WTC11 (cell line): ENCODE data around the gene B2M. TPM values are rescaled to one million over a fixed set of nuclear protein-coding genes. Genes with fewer than 3 reads are reported as not detected.

ENCODE experiments used
- ATAC-seq: fragments of 200-7000 bp; cut with Tn5 transposase; 2 replicates; pipeline ENCODE4 v1.10.0; 2021; ENCODE audit warnings: mild to moderate bottlenecking, moderate library complexity
- CTCF ChIA-PET: fragments of 300-600 bp; sonication (Branson Sonifier 250); formaldehyde crosslinking; loops from one replicate; lab custom pipeline; 2021; ENCODE audit warnings: antibody characterized with exemption; lab: Charles Lee
- POLR2A ChIA-PET: fragments of 350-600 bp; sonication (Branson Sonifier 250); formaldehyde crosslinking; loops from one replicate; lab custom pipeline; 2021; ENCODE audit warnings: antibody characterized with exemption; lab: Charles Lee
- DNase-seq: peaks from one replicate; pipeline ENCODE4 v3.0.0; 2021; ENCODE audit warnings: low spot score
- H3K27ac Mint-ChIP-seq: 2 replicates; pipeline ENCODE4 v1.8.0; 2021; ENCODE audit warnings: mixed read lengths
- H3K27me3 Mint-ChIP-seq: 2 replicates; pipeline ENCODE4 v1.8.0; 2021; ENCODE audit warnings: low read depth, mild to moderate bottlenecking, moderate library complexity, mixed read lengths
- H3K36me3 Mint-ChIP-seq: 2 replicates; pipeline ENCODE4 v1.8.0; 2021; ENCODE audit warnings: mixed read lengths
- H3K4me1 Mint-ChIP-seq: 2 replicates; pipeline ENCODE4 v1.8.0; 2022; ENCODE audit warnings: mixed read lengths
- H3K4me3 Mint-ChIP-seq: 2 replicates; pipeline ENCODE4 v1.8.0; 2021; ENCODE audit warnings: mild to moderate bottlenecking, moderate library complexity, mixed read lengths
- H3K9me3 Mint-ChIP-seq: 2 replicates; pipeline ENCODE4 v1.8.0; 2021; ENCODE audit warnings: mixed read lengths
- AFF4 ChIP-seq: sonication (generic); formaldehyde crosslinking; IDR thresholded peaks from 2 replicates; pipeline ENCODE4 v1.8.1; 2023; ENCODE audit warnings: mild to moderate bottlenecking, missing genetic modification reagents, borderline replicate concordance
- ATF1 ChIP-seq: sonication (generic); formaldehyde crosslinking; IDR thresholded peaks from 2 replicates; pipeline ENCODE4 v1.8.1; 2023; ENCODE audit warnings: mild to moderate bottlenecking, moderate library complexity, missing genetic modification reagents
- ATF2 ChIP-seq: sonication (generic); formaldehyde crosslinking; IDR thresholded peaks from 2 replicates; pipeline ENCODE4 v1.8.1; 2022; ENCODE audit warnings: low read depth, missing genetic modification reagents, borderline replicate concordance
- E2F4 ChIP-seq: sonication (generic); formaldehyde crosslinking; IDR thresholded peaks from 2 replicates; pipeline ENCODE4 v1.8.1; 2022; ENCODE audit warnings: low read depth, mild to moderate bottlenecking, moderate library complexity, missing genetic modification reagents, borderline replicate concordance
- ELF4 ChIP-seq: sonication (generic); formaldehyde crosslinking; IDR thresholded peaks from 2 replicates; pipeline ENCODE4 v1.8.1; 2022; ENCODE audit warnings: low read depth, mild to moderate bottlenecking, moderate library complexity, missing genetic modification reagents
- FOXP4 ChIP-seq: sonication (generic); formaldehyde crosslinking; IDR thresholded peaks from 2 replicates; pipeline ENCODE4 v1.8.0; 2022; ENCODE audit warnings: mild to moderate bottlenecking, missing genetic modification reagents
- IRF2 ChIP-seq: sonication (generic); formaldehyde crosslinking; IDR thresholded peaks from 2 replicates; pipeline ENCODE4 v1.8.0; 2022; ENCODE audit warnings: low read depth, missing genetic modification reagents, borderline replicate concordance
- JAZF1 ChIP-seq: fragments of 250-450 bp; sonication (Bioruptor Pico); IDR thresholded peaks from 2 replicates; pipeline ENCODE4 v1.9.0; 2021; ENCODE audit warnings: moderate library complexity, mild to moderate bottlenecking, inconsistent platforms
- MXD4 ChIP-seq: fragments of 250-450 bp; sonication (Bioruptor Pico); IDR thresholded peaks from 2 replicates; pipeline ENCODE4 v1.8.0; 2021; ENCODE audit warnings: mild to moderate bottlenecking, moderate library complexity, borderline replicate concordance
- NFE2L1 ChIP-seq: sonication (generic); formaldehyde crosslinking; IDR thresholded peaks from 2 replicates; pipeline ENCODE4 v1.8.1; 2023; ENCODE audit warnings: missing genetic modification reagents
- SMAD3 ChIP-seq: sonication (generic); formaldehyde crosslinking; IDR thresholded peaks from 2 replicates; pipeline ENCODE4 v1.8.0; 2022; ENCODE audit warnings: missing genetic modification reagents, mild to moderate bottlenecking, borderline replicate concordance
- SOX15 ChIP-seq: fragments of 250-450 bp; sonication (Bioruptor Pico); IDR thresholded peaks from 2 replicates; pipeline ENCODE4 v1.9.0; 2021; ENCODE audit warnings: mild to moderate bottlenecking
- TCF7 ChIP-seq: sonication (generic); formaldehyde crosslinking; IDR thresholded peaks from 2 replicates; pipeline ENCODE4 v1.8.0; 2022; ENCODE audit warnings: mild to moderate bottlenecking, low read depth, missing genetic modification reagents, moderate library complexity
- TEAD1 ChIP-seq: sonication (generic); formaldehyde crosslinking; IDR thresholded peaks from 2 replicates; pipeline ENCODE4 v1.8.0; 2022; ENCODE audit warnings: mild to moderate bottlenecking, missing genetic modification reagents
- ZBTB21 ChIP-seq: sonication (generic); formaldehyde crosslinking; IDR thresholded peaks from 2 replicates; pipeline ENCODE4 v1.8.1; 2023; ENCODE audit warnings: mild to moderate bottlenecking, missing genetic modification reagents, borderline replicate concordance
- ZNF512 ChIP-seq: sonication (generic); formaldehyde crosslinking; IDR thresholded peaks from 2 replicates; pipeline ENCODE4 v1.8.1; 2022; ENCODE audit warnings: missing genetic modification reagents, borderline replicate concordance
- ZNF671 ChIP-seq: fragments of 250-450 bp; sonication (Bioruptor Pico); IDR thresholded peaks from 2 replicates; pipeline ENCODE4 v1.8.0; 2021; ENCODE audit warnings: mild to moderate bottlenecking
- ZSCAN18 ChIP-seq: fragments of 250-450 bp; sonication (Bioruptor Pico); IDR thresholded peaks from 2 replicates; pipeline ENCODE4 v2.1.2; 2022; ENCODE audit warnings: mild to moderate bottlenecking, moderate library complexity
- total RNA-seq: library from RNA; stranded (reverse); gene quantifications from 3 replicates; pipeline ENCODE4 v1.2.3, GENCODE V29; 2021
- TF ChIP-seq, protein P1 (sequence below): fragments of 200-600 bp; IDR thresholded peaks from 2 replicates; pipeline ENCODE4 v1.8.0; 2022; ENCODE audit warnings: antibody characterized with exemption
- TF ChIP-seq, protein P2 (sequence below): sonication (generic); formaldehyde crosslinking; IDR thresholded peaks from 2 replicates; pipeline ENCODE4 v1.8.0; 2022; ENCODE audit warnings: mild to moderate bottlenecking, missing genetic modification reagents
- TF ChIP-seq, protein P3 (sequence below): sonication (generic); formaldehyde crosslinking; IDR thresholded peaks from 2 replicates; pipeline ENCODE4 v1.8.1; 2022; ENCODE audit warnings: mild to moderate bottlenecking, missing genetic modification reagents, moderate library complexity, borderline replicate concordance

Gene B2M
- total RNA-seq, 1 experiment from 2014 or later, result 88.2 TPM

DNA sequence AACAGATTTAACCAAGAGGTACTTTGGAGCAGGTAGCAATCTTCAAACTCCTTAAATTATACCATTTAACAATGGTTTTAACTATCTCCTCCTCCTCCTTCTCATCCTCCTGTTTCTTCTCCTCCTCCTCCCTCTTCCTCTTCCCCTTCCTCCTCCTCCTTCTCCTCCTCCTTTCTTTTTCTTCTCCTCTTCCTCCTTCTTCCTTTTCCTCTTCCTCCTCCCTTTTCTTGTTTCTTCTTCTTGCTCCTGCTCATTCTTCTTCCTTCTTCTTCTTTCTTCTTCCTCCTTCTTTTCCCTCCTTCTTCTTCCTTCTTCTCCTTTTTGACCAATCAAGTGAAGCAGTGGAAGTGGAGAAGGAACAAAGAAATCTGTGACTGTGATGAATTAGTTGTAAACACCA is 14.3 kb upstream of the B2M start (continued):
- TF ChIP-seq ZSCAN18 (no peak), SOX15 (CRISPR knock-in tag) (no peak), TCF7 (no peak), TEAD1 (CRISPR knock-in tag) (no peak), ELF4 (CRISPR knock-in tag) (no peak), ZBTB21 (CRISPR knock-in tag) (no peak)
- TF ChIP-seq, protein P1, sequence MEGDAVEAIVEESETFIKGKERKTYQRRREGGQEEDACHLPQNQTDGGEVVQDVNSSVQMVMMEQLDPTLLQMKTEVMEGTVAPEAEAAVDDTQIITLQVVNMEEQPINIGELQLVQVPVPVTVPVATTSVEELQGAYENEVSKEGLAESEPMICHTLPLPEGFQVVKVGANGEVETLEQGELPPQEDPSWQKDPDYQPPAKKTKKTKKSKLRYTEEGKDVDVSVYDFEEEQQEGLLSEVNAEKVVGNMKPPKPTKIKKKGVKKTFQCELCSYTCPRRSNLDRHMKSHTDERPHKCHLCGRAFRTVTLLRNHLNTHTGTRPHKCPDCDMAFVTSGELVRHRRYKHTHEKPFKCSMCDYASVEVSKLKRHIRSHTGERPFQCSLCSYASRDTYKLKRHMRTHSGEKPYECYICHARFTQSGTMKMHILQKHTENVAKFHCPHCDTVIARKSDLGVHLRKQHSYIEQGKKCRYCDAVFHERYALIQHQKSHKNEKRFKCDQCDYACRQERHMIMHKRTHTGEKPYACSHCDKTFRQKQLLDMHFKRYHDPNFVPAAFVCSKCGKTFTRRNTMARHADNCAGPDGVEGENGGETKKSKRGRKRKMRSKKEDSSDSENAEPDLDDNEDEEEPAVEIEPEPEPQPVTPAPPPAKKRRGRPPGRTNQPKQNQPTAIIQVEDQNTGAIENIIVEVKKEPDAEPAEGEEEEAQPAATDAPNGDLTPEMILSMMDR, result no peak
- TF ChIP-seq, protein P2, sequence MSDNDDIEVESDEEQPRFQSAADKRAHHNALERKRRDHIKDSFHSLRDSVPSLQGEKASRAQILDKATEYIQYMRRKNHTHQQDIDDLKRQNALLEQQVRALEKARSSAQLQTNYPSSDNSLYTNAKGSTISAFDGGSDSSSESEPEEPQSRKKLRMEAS, result no peak
- TF ChIP-seq, protein P3, sequence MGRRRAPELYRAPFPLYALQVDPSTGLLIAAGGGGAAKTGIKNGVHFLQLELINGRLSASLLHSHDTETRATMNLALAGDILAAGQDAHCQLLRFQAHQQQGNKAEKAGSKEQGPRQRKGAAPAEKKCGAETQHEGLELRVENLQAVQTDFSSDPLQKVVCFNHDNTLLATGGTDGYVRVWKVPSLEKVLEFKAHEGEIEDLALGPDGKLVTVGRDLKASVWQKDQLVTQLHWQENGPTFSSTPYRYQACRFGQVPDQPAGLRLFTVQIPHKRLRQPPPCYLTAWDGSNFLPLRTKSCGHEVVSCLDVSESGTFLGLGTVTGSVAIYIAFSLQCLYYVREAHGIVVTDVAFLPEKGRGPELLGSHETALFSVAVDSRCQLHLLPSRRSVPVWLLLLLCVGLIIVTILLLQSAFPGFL, result no peak

- Mint-ChIP-seq H3K4me3 (no peak overlapping the region), H3K27ac (no peak overlapping the region), H3K4me1 (no peaks in the 10 kb centered on the region), H3K36me3 (no peaks in the 10 kb centered on the region), H3K27me3 (peaks cover 13% of the 10 kb centered on the region; the same call in 1 of the 2 replicates), H3K9me3 (peaks cover 34% of the 10 kb centered on the region)
- CTCF ChIA-PET, result interaction anchor here (0.6 to 1.1 kb wide), 3 partner anchors 12 to 35 kb away, joined by 3 read pairs; partner anchors contain the start of genes PATL2 and SPG11
- DNase-seq (no peak), ATAC-seq (no peak)
- POLR2A ChIA-PET, result no interaction called here
- TF ChIP-seq E2F4, result no peak
- no peak for TF ChIP-seq SMAD3
- TF ChIP-seq ZNF512, result no peak
- TF ChIP-seq ZNF671, result no peak
- no peak for TF ChIP-seq NFE2L1 (CRISPR knock-in tag)
- no peak for TF ChIP-seq IRF2
- no peak for TF ChIP-seq ATF1
- no peak for TF ChIP-seq JAZF1
- TF ChIP-seq ATF2, result no peak
- TF ChIP-seq MXD4 (CRISPR knock-in tag), result no peak
- no peak for TF ChIP-seq FOXP4 (CRISPR knock-in tag)
- no peak for TF ChIP-seq AFF4
Measured at GRCh38 chr15:44698641-44699040, 12.7 kb upstream of the B2M start.
